ENCODE data around the gene ZNF19.

Gene ZNF19

GRCh38 chr16:71441348-71442050 lies 47.6 kb downstream of the ZNF19 start:
- DNase-seq (ENCODE audit: low read depth) = peak; percentile 10

GRCh38 chr16:71440669-71441347 lies 48.3 kb downstream of the ZNF19 start:
- DNase-seq (ENCODE audit: low read depth) = peak; percentile 15

GRCh38 chr16:71439523-71439922 lies 49.6 kb downstream of the ZNF19 start:
- DNase-seq (ENCODE audit: low read depth) = no peak

GRCh38 chr16:71436473-71436872 lies 52.7 kb downstream of the ZNF19 start:
- DNase-seq (ENCODE audit: low read depth) = no peak

- DNase-seq (ENCODE audit: low read depth) = no peak
These were observed 56.2 kb downstream of the ZNF19 start for GRCh38 chr16:71432906-71433305.

GRCh38 chr16:71431991-71432390 lies 57.1 kb downstream of the ZNF19 start:
- DNase-seq (ENCODE audit: low read depth) = no peak

GRCh38 chr16:71431176-71431575 lies 57.9 kb downstream of the ZNF19 start:
- no peak for DNase-seq (ENCODE audit: low read depth)

GRCh38 chr16:71430744-71431143 lies 58.4 kb downstream of the ZNF19 start:
- no peak for DNase-seq (ENCODE audit: low read depth)

- no peak for DNase-seq (ENCODE audit: low read depth)
These were observed 59.5 kb downstream of the ZNF19 start for GRCh38 chr16:71429581-71429980.

GRCh38 chr16:71428883-71429282 lies 60.2 kb downstream of the ZNF19 start:
- DNase-seq (ENCODE audit: low read depth) = no peak

- DNase-seq (ENCODE audit: low read depth) = no peak
These were observed 60.7 kb downstream of the ZNF19 start for GRCh38 chr16:71428385-71428784.

GRCh38 chr16:71426880-71427615 lies 62.1 kb downstream of the ZNF19 start:
- no peak for DNase-seq (ENCODE audit: low read depth)

- peak; percentile 34 for DNase-seq (ENCODE audit: low read depth)
These were observed 62.9 kb downstream of the ZNF19 start for GRCh38 chr16:71426069-71426879.

- DNase-seq (ENCODE audit: low read depth) = no peak
These were observed 63.4 kb downstream of the ZNF19 start for GRCh38 chr16:71425746-71426068.

GRCh38 chr16:71424626-71425025 lies 64.5 kb downstream of the ZNF19 start:
- DNase-seq (ENCODE audit: low read depth) = no peak

GRCh38 chr16:71423865-71424264 lies 65.3 kb downstream of the ZNF19 start:
- DNase-seq (ENCODE audit: low read depth) = no peak
